Upper lobe of right lung (tissue), 1 donor: ENCODE measurements around the gene SPART. TPM values are rescaled to one million over a fixed set of nuclear protein-coding genes. Genes with fewer than 3 reads are reported as not detected.
"Not testable (repeated sequence)": the region's sequence is repeated elsewhere in the genome, so short reads cannot be mapped to it uniquely, and the experiment has no call there.

Source experiments
- ATAC-seq: fragments of 200-7000 bp; cut with Tn5 transposase; one replicate; pipeline ENCODE4 v1.9.1; 2020; ENCODE audit warnings: mild to moderate bottlenecking, moderate library complexity
- DNase-seq: peaks from one replicate; pipeline ENCODE4 v3.0.0-alpha.2; 2020
- H3K27ac ChIP-seq: fragments of 200-600 bp; one replicate; pipeline ENCODE4 v1.8.0; 2022
- H3K27me3 ChIP-seq: fragments of 200-600 bp; one replicate; pipeline ENCODE4 v1.8.0; 2022; ENCODE audit warnings: mild to moderate bottlenecking
- H3K36me3 ChIP-seq: fragments of 200-600 bp; one replicate; pipeline ENCODE4 v1.8.0; 2022
- H3K4me1 ChIP-seq: fragments of 200-600 bp; one replicate; pipeline ENCODE4 v1.8.0; 2022
- H3K4me3 ChIP-seq: fragments of 200-600 bp; one replicate; pipeline ENCODE4 v1.8.0; 2022; ENCODE audit warnings: mild to moderate bottlenecking
- H3K9me3 ChIP-seq: fragments of 200-600 bp; one replicate; pipeline ENCODE4 v1.8.0; 2022
- intact Hi-C: fragments of 100-400 bp; cut with DNase I; formaldehyde crosslinking; loops from one replicate; pipeline ENCODE4 v1.11.0; 2022
- total RNA-seq: library from RNA; stranded (reverse); fragmentation: NEBNext Ultra II Directional; extraction: Animal tissue kit (Norgen Biotek cat#: 25700); gene quantifications from one replicate; pipeline ENCODE4 v1.2.1, GENCODE V29; 2021
- TF ChIP-seq, protein P1 (sequence below): fragments of 200-600 bp; IDR thresholded peaks from one replicate; pipeline ENCODE4 v1.8.0; 2022; ENCODE audit warnings: antibody characterized with exemption
- donor health status: DM: no; HTN: yes; CAD: no; lungs with severe emphysema.

The SPART gene
- total RNA-seq, 1 donor from 2014 or later: 86.8 TPM

- intact Hi-C loops: no loop called here
- no peak for ATAC-seq
- TF ChIP-seq, protein P1, sequence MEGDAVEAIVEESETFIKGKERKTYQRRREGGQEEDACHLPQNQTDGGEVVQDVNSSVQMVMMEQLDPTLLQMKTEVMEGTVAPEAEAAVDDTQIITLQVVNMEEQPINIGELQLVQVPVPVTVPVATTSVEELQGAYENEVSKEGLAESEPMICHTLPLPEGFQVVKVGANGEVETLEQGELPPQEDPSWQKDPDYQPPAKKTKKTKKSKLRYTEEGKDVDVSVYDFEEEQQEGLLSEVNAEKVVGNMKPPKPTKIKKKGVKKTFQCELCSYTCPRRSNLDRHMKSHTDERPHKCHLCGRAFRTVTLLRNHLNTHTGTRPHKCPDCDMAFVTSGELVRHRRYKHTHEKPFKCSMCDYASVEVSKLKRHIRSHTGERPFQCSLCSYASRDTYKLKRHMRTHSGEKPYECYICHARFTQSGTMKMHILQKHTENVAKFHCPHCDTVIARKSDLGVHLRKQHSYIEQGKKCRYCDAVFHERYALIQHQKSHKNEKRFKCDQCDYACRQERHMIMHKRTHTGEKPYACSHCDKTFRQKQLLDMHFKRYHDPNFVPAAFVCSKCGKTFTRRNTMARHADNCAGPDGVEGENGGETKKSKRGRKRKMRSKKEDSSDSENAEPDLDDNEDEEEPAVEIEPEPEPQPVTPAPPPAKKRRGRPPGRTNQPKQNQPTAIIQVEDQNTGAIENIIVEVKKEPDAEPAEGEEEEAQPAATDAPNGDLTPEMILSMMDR: no peak
These were observed 32.9 kb downstream of the SPART start for GRCh38 chr13:36313047-36313969.

DNA sequence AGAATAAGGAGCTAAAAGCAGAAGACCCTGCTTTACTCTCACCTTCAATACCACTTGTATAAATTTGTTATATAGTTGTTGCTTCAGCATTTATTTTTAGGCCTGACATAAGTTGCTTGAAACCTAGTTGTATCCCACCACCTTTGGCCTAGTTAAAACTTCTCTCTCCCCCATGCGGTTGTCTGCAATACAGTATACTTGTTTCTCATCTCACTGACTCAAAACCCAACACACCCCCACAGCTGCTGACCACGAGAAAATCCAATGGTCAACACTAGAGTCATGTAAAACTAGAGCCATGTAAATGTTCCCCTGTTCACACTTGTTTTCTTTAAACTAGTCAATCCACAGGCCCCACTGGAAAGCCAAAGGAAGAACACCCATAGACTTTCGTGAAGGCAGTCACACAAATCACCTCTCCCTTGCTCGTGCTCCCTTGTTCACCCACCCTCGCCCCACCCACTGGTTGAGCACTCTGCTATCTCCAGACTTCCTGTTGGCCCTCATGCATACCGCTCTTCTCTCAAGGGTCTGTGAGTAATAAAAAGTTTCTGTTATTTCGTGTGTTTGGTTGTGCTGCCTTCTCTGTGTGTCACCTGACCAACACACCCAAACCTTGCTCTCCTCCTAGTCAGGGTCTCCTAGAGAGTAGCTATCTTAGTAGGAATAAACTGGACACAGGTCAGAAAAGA lies 35.6 kb downstream of the SPART start:
- no peak overlapping the region for H3K4me3 ChIP-seq
- intact Hi-C loops: no loop called here
- TF ChIP-seq, protein P1: no peak
- H3K27ac ChIP-seq: no peak overlapping the region
- no peaks in the 10 kb centered on the region for H3K9me3 ChIP-seq
- no peaks in the 10 kb centered on the region for H3K27me3 ChIP-seq
- peaks cover 63% of the 10 kb centered on the region for H3K36me3 ChIP-seq
- ATAC-seq (peak; percentile 68), DNase-seq (no peak)
- H3K4me1 ChIP-seq: no peaks in the 10 kb centered on the region

More at GRCh38 chr13:36313047-36313969, 32.9 kb downstream of the SPART start:
- no peak overlapping the region for H3K4me3 ChIP-seq
- H3K36me3 ChIP-seq: peaks cover 55% of the 10 kb centered on the region
- H3K27ac ChIP-seq: no peak overlapping the region
- DNase-seq: no peak
- H3K9me3 ChIP-seq: no peaks in the 10 kb centered on the region
- no peaks in the 10 kb centered on the region for H3K4me1 ChIP-seq
- no peaks in the 10 kb centered on the region for H3K27me3 ChIP-seq

DNA sequence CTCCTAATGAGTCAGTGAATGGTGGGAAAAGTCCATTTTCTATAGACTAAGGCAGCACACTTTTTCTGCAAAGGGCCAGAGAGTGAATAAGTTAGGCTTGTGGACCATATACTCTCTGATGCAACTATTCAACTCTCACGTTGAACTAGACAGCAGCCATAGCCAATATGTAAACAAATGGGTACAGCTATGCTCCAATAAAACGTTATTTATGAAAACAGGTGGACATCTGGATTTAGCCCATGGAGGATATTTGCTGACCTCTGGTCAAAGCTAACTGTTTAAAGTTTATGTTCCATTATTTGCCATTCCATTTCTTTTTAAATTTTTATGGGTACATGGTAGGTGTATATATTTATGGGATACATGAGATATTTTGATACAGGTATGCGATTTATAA lies 43.9 kb downstream of the SPART start:
- H3K4me1 ChIP-seq: no peaks in the 10 kb centered on the region
- no peak for ATAC-seq
- H3K27ac ChIP-seq: no peak overlapping the region
- H3K9me3 ChIP-seq: no peaks in the 10 kb centered on the region
- intact Hi-C loops: no loop called here
- no peak overlapping the region for H3K4me3 ChIP-seq
- H3K27me3 ChIP-seq: no peaks in the 10 kb centered on the region
- peaks cover 21% of the 10 kb centered on the region for H3K36me3 ChIP-seq
- TF ChIP-seq, protein P1: no peak
- no peak for DNase-seq

DNA sequence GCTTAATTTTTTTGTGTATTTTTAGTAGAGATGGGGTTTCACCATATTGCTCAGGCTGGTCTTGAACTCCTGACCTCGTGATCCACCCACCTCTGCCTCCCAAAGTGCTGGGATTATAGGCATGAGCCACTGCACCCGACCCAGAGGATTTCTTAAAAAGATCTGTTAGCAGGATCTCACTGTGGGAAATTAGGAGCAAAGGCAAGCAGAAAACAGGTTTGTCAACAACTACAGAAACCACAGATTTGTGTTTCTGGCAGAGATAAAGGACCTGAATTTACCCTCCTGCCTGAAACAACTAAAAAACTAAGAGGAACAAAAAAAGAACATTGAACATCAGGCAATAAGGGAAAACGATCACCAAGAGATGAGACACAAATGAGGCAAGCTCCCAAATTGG lies 46.7 kb downstream of the SPART start:
- H3K36me3 ChIP-seq, intact Hi-C loops, H3K4me3 ChIP-seq, DNase-seq, H3K27me3 ChIP-seq, H3K4me1 ChIP-seq, ATAC-seq, H3K27ac ChIP-seq, H3K9me3 ChIP-seq: not testable (repeated sequence)

DNA sequence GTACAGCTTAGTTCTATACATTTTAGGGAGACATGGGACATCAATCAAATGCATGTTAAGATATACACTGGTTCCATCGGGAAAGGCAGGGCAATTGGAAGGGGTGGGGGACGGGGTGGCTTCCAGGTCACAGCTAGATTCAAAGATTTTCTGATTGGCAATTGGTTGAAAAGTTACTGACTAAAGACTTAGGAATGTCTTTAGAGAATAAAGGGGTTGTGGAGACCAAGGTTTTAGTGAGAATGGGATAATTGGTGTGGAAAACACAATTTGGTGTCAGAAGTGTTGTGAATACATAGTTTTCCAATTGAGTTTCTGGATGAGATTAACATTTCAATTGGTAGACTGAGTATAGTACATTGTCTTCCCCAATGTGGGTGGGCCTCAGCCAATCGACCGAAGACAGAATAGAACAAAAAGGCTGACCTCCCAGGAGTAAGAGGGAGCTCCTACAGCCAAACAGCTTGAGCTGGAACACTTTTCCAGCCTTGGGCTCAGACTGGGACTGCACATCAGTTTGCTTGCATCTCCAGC lies 47.6 kb downstream of the SPART start:
- intact Hi-C loops: no loop called here

More for the DNA sequence above, 47.6 kb downstream of the SPART start:
- TF ChIP-seq, protein P1: no peak
- H3K9me3 ChIP-seq: no peaks in the 10 kb centered on the region
- no peak for DNase-seq
- no peaks in the 10 kb centered on the region for H3K4me1 ChIP-seq
- no peaks in the 10 kb centered on the region for H3K36me3 ChIP-seq
- H3K4me3 ChIP-seq: no peak overlapping the region
- H3K27me3 ChIP-seq: no peaks in the 10 kb centered on the region
- no peak overlapping the region for H3K27ac ChIP-seq
- ATAC-seq: no peak
